HG03280 (cell line): ENCODE measurements around the gene PTPRA.
"Not testable (repeated sequence)": the region's sequence is repeated elsewhere in the genome, so short reads cannot be mapped to it uniquely, and the experiment has no call there.

Source experiments
- ATAC-seq: cut with Tn5 transposase; IDR thresholded peaks from one replicate; pipeline ENCODE4 v1.9.1; 2021; ENCODE audit warnings: mild to moderate bottlenecking, moderate library complexity; ENCODE audit not compliant: unreplicated experiment

Gene PTPRA

GRCh38 chr20:3067139-3068014 lies 194.1 kb downstream of the PTPRA start:
- peak; percentile 60 for ATAC-seq

GRCh38 chr20:3068075-3068474 lies 194.8 kb downstream of the PTPRA start:
- peak; percentile 40 for ATAC-seq

- ATAC-seq = no peak
These were observed 196.0 kb downstream of the PTPRA start for GRCh38 chr20:3068986-3069900.

GRCh38 chr20:3070725-3071124 lies 197.4 kb downstream of the PTPRA start:
- no peak for ATAC-seq

GRCh38 chr20:3071266-3071609 lies 198.0 kb downstream of the PTPRA start:
- ATAC-seq = no peak

GRCh38 chr20:3071610-3072529 lies 198.6 kb downstream of the PTPRA start, which contains the start of gene OXT:
Gene OXT (plus strand): TSS chr20:3071620. CDS start chr20:3071656, 36 bp downstream.
- ATAC-seq = no peak

- no peak for ATAC-seq
These were observed 199.4 kb downstream of the PTPRA start for GRCh38 chr20:3072530-3073250.

- not testable (repeated sequence) for ATAC-seq
These were observed 200.0 kb downstream of the PTPRA start for GRCh38 chr20:3073251-3073643.

GRCh38 chr20:3074812-3075211 lies 201.5 kb downstream of the PTPRA start:
- no peak for ATAC-seq

GRCh38 chr20:3075315-3075714 lies 202.0 kb downstream of the PTPRA start:
- not testable (repeated sequence) for ATAC-seq

GRCh38 chr20:3077618-3078134 lies 204.4 kb downstream of the PTPRA start:
- ATAC-seq = no peak

- ATAC-seq = no peak
These were observed 207.7 kb downstream of the PTPRA start for GRCh38 chr20:3080939-3081388.

GRCh38 chr20:3081641-3082040 lies 208.4 kb downstream of the PTPRA start:
- ATAC-seq = no peak

- ATAC-seq = no peak
These were observed 209.1 kb downstream of the PTPRA start for GRCh38 chr20:3082306-3082951.

GRCh38 chr20:3082955-3083952 lies 210.0 kb downstream of the PTPRA start:
- ATAC-seq = no peak

- no peak for ATAC-seq
These were observed 211.2 kb downstream of the PTPRA start, which contains the start of gene AVP for GRCh38 chr20:3084283-3084985. Gene AVP (minus strand): TSS chr20:3084724. CDS start chr20:3084674, 50 bp downstream.

- no peak for ATAC-seq
These were observed 211.7 kb downstream of the PTPRA start for GRCh38 chr20:3084986-3085360.
